Stimulated activated naive CD4-positive, alpha-beta T cell (primary cell): ENCODE data around the gene MS4A6A.
"Not testable (repeated sequence)": the region's sequence is repeated elsewhere in the genome, so short reads cannot be mapped to it uniquely, and the experiment has no call there.

Experiments
- DNase-seq, 6 experiments: peaks; one replicate each; lab custom pipeline; 2025; lab: John Stamatoyannopoulos, UW

Gene MS4A6A

GRCh38 chr11:60183591-60184205 lies 815 bp upstream of the MS4A6A start:
- no peak for DNase-seq

GRCh38 chr11:60175860-60176275 lies 7.0 kb downstream of the MS4A6A start:
- DNase-seq = no peak

- no peak for DNase-seq
Measured at GRCh38 chr11:60172011-60172410, 10.9 kb downstream of the MS4A6A start.

GRCh38 chr11:60170566-60170965 lies 12.3 kb downstream of the MS4A6A start:
- DNase-seq = no peak

GRCh38 chr11:60169264-60169915 lies 13.5 kb downstream of the MS4A6A start:
- peak in 1 of 6 experiments; percentile 5 for DNase-seq

- no peak for DNase-seq
Measured at GRCh38 chr11:60168306-60168705, 14.6 kb downstream of the MS4A6A start.

- no peak for DNase-seq
Measured at GRCh38 chr11:60165951-60166350, 16.9 kb downstream of the MS4A6A start.

GRCh38 chr11:60165538-60165937 lies 17.3 kb downstream of the MS4A6A start:
- no peak for DNase-seq

- no peak for DNase-seq
Measured at GRCh38 chr11:60164550-60165075, 18.3 kb downstream of the MS4A6A start.

GRCh38 chr11:60161766-60162165 lies 21.1 kb downstream of the MS4A6A start:
- no peak for DNase-seq

GRCh38 chr11:60161107-60161506 lies 21.8 kb downstream of the MS4A6A start:
- DNase-seq = no peak

- DNase-seq = no peak
Measured at GRCh38 chr11:60159868-60160267, 23.0 kb downstream of the MS4A6A start.

- no peak for DNase-seq
Measured at GRCh38 chr11:60159284-60159683, 23.6 kb downstream of the MS4A6A start.

GRCh38 chr11:60158636-60159035 lies 24.2 kb downstream of the MS4A6A start:
- no peak for DNase-seq

- no peak for DNase-seq
Measured at GRCh38 chr11:60155931-60156330, 27.0 kb downstream of the MS4A6A start.

GRCh38 chr11:60152727-60153126 lies 30.2 kb downstream of the MS4A6A start:
- DNase-seq = not testable (repeated sequence)

GRCh38 chr11:60150279-60150678 lies 32.6 kb downstream of the MS4A6A start:
- DNase-seq = no peak

GRCh38 chr11:60145677-60146076 lies 37.2 kb downstream of the MS4A6A start:
- no peak for DNase-seq

- DNase-seq = no peak
Measured at GRCh38 chr11:60143768-60144167, 39.1 kb downstream of the MS4A6A start.

- no peak for DNase-seq
Measured at GRCh38 chr11:60133917-60134316, 49.0 kb downstream of the MS4A6A start.

- DNase-seq = no peak
Measured at GRCh38 chr11:60131912-60132311, 51.0 kb downstream of the MS4A6A start.

- no peak for DNase-seq
Measured at GRCh38 chr11:60130496-60130895, 52.4 kb downstream of the MS4A6A start.

GRCh38 chr11:60129853-60130252 lies 53.0 kb downstream of the MS4A6A start:
- DNase-seq = no peak

- DNase-seq = not testable (repeated sequence)
Measured at GRCh38 chr11:60128866-60129265, 54.0 kb downstream of the MS4A6A start.
